SK-N-SH treated with all-trans-retinoic acid at 6 μM for 48 hours (cell line): ENCODE results near the gene WRAP73.

Experiments
- ATAC-seq: fragments of 200-7000 bp; cut with Tn5 transposase; 3 replicates; pipeline ENCODE4 v1.9.1; 2020; ENCODE audit warnings: mild to moderate bottlenecking, moderate library complexity
- CREB5 ChIP-seq: fragments of 250-450 bp; sonication (Bioruptor Pico); IDR thresholded peaks from 2 replicates; pipeline ENCODE4 v1.5.1; 2020; ENCODE audit warnings: low read depth, mild to moderate bottlenecking, moderate library complexity
- CSRNP3 ChIP-seq: fragments of 250-450 bp; sonication (Bioruptor Pico); IDR thresholded peaks from 2 replicates; pipeline ENCODE4 v1.5.1; 2021; ENCODE audit warnings: mild to moderate bottlenecking, moderate library complexity
- ESRRG ChIP-seq: fragments of 250-450 bp; sonication (Bioruptor Pico); IDR thresholded peaks from 2 replicates; pipeline ENCODE4 v1.6.1; 2021; ENCODE audit warnings: mild to moderate bottlenecking
- GLIS3 ChIP-seq: fragments of 250-450 bp; sonication (Bioruptor Pico); IDR thresholded peaks from 2 replicates; pipeline ENCODE4 v1.5.0; 2020; ENCODE audit warnings: mild to moderate bottlenecking, moderate library complexity
- ISL1 ChIP-seq: fragments of 250-450 bp; sonication (Bioruptor Pico); IDR thresholded peaks from 2 replicates; pipeline ENCODE4 v2.1.2; 2022; ENCODE audit warnings: mild to moderate bottlenecking, moderate library complexity
- OSR1 ChIP-seq: fragments of 250-450 bp; sonication (Bioruptor Pico); IDR thresholded peaks from 2 replicates; pipeline ENCODE4 v1.8.0; 2022; ENCODE audit warnings: moderate library complexity, mild to moderate bottlenecking, inconsistent platforms
- PATZ1 ChIP-seq: fragments of 250-450 bp; sonication (Bioruptor Pico); IDR thresholded peaks from 2 replicates; pipeline ENCODE4 v1.8.0; 2020; ENCODE audit warnings: mild to moderate bottlenecking, moderate library complexity, borderline replicate concordance
- PPARA ChIP-seq: fragments of 250-450 bp; sonication (Bioruptor Pico); IDR thresholded peaks from 2 replicates; pipeline ENCODE4 v1.5.0; 2020; ENCODE audit warnings: mild to moderate bottlenecking, borderline replicate concordance
- RARB ChIP-seq: fragments of 250-450 bp; sonication (Bioruptor Pico); IDR thresholded peaks from 2 replicates; pipeline ENCODE4 v1.8.0; 2021; ENCODE audit warnings: mild to moderate bottlenecking, moderate library complexity
- SNAI2 ChIP-seq: fragments of 250-450 bp; sonication (Bioruptor Pico); IDR thresholded peaks from 2 replicates; pipeline ENCODE4 v1.5.0; 2020; ENCODE audit warnings: mild to moderate bottlenecking, moderate library complexity
- TCF4 ChIP-seq: fragments of 250-450 bp; sonication (Bioruptor Pico); IDR thresholded peaks from 2 replicates; pipeline ENCODE4 v1.8.0; 2021; ENCODE audit warnings: mild to moderate bottlenecking, moderate library complexity, borderline replicate concordance
- TOX ChIP-seq: fragments of 250-450 bp; sonication (Bioruptor Pico); IDR thresholded peaks from 2 replicates; pipeline ENCODE4 v1.8.0; 2021; ENCODE audit warnings: mild to moderate bottlenecking, moderate library complexity, borderline replicate concordance
- TSHZ2 ChIP-seq: fragments of 250-450 bp; sonication (Bioruptor Pico); IDR thresholded peaks from 2 replicates; pipeline ENCODE4 v1.5.0; 2020; ENCODE audit warnings: mild to moderate bottlenecking, moderate library complexity
- ZC3H10 ChIP-seq: fragments of 250-450 bp; sonication (Bioruptor Pico); IDR thresholded peaks from 2 replicates; pipeline ENCODE4 v1.5.1; 2021; ENCODE audit warnings: mild to moderate bottlenecking, moderate library complexity
- ZFP3 ChIP-seq: fragments of 250-450 bp; sonication (Bioruptor Pico); IDR thresholded peaks from 2 replicates; pipeline ENCODE4 v1.5.0; 2020; ENCODE audit warnings: mild to moderate bottlenecking, moderate library complexity
- ZFP30 ChIP-seq: fragments of 450-650 bp; formaldehyde crosslinking; IDR thresholded peaks from 2 replicates; pipeline ENCODE4 v1.5.0; 2022; ENCODE audit warnings: mild to moderate bottlenecking, moderate library complexity
- ZNF565 ChIP-seq: fragments of 450-650 bp; formaldehyde crosslinking; conservative IDR thresholded peaks from 2 replicates; pipeline ENCODE4 v1.5.0; 2020; ENCODE audit warnings: low read depth, mild to moderate bottlenecking, moderate library complexity
- ZNF70 ChIP-seq: fragments of 450-650 bp; formaldehyde crosslinking; IDR thresholded peaks from 2 replicates; pipeline ENCODE4 v1.5.0; 2020; ENCODE audit warnings: mild to moderate bottlenecking, moderate library complexity
- ZNF8 ChIP-seq: fragments of 450-650 bp; formaldehyde crosslinking; IDR thresholded peaks from 2 replicates; pipeline ENCODE4 v1.5.0; 2020; ENCODE audit warnings: mild to moderate bottlenecking, moderate library complexity

WRAP73 gene

GRCh38 chr1:3641816-3642215 is 8.1 kb downstream of the WRAP73 start:
- ATAC-seq: no peak
- TF ChIP-seq TSHZ2 (CRISPR knock-in tag) (no peak), ZFP3 (CRISPR knock-in tag) (no peak), ZNF8 (CRISPR knock-in tag) (no peak), ZNF565 (CRISPR knock-in tag) (no peak), RARB (CRISPR knock-in tag) (no peak), TCF4 (CRISPR knock-in tag) (no peak), SNAI2 (no peak), OSR1 (no peak), ISL1 (CRISPR knock-in tag) (no peak), CREB5 (CRISPR knock-in tag) (no peak), CSRNP3 (CRISPR knock-in tag) (no peak), ESRRG (no peak), ZFP30 (CRISPR knock-in tag) (no peak), GLIS3 (CRISPR knock-in tag) (no peak), ZNF70 (CRISPR knock-in tag) (no peak), ZC3H10 (no peak)

GRCh38 chr1:3641046-3641760 is 8.7 kb downstream of the WRAP73 start:
- ATAC-seq: no peak
- TF ChIP-seq TCF4 (CRISPR knock-in tag): no peak
- no peak for TF ChIP-seq TOX (CRISPR knock-in tag)
- no peak for TF ChIP-seq PATZ1
- no peak for TF ChIP-seq ZNF8 (CRISPR knock-in tag)
- TF ChIP-seq OSR1: no peak
- no peak for TF ChIP-seq SNAI2
- TF ChIP-seq ZNF565 (CRISPR knock-in tag): no peak
- TF ChIP-seq PPARA: no peak
- no peak for TF ChIP-seq RARB (CRISPR knock-in tag)
- TF ChIP-seq TSHZ2 (CRISPR knock-in tag): no peak
